BJ (cell line): ENCODE results near the gene NACC1. TPM values are rescaled to one million over a fixed set of nuclear protein-coding genes. Genes with fewer than 3 reads are reported as not detected.
A peak's percentile ranks its signal among the peaks of the same experiment; 100 is the strongest.

Experiments used
- CTCF ChIA-PET: fragments of 350-600 bp; formaldehyde crosslinking; extraction: SDS; loops from one replicate; lab custom pipeline; 2021; ENCODE audit warnings: antibody characterized with exemption, inconsistent platforms; lab: Yijun Ruan, JAX
- POLR2A ChIA-PET: fragments of 300-600 bp; sonication (Branson Sonifier 250); formaldehyde crosslinking; extraction: SDS; loops from one replicate; lab custom pipeline; 2021; ENCODE audit warnings: antibody characterized with exemption; lab: Charles Lee
- DNase-seq: peaks from one replicate; pipeline ENCODE4 v3.0.0-alpha.2; 2011; ENCODE audit warnings: low read depth
- H3K27me3 ChIP-seq: 2 replicates; pipeline ENCODE4 v1.6.0; 2011; ENCODE audit warnings: low read length; ENCODE audit not compliant: control insufficient read depth, insufficient read depth
- H3K36me3 ChIP-seq: 2 replicates; pipeline ENCODE4 v1.5.1; 2011; ENCODE audit warnings: low read length; ENCODE audit not compliant: control insufficient read depth, insufficient read depth
- H3K4me3 ChIP-seq: 2 replicates; pipeline ENCODE4 v1.5.1; 2011; ENCODE audit warnings: low read depth, mild to moderate bottlenecking, control low read depth, low read length
- CTCF ChIP-seq: IDR thresholded peaks from 2 replicates; pipeline ENCODE4 v1.5.1; 2011; ENCODE audit warnings: low read depth, mild to moderate bottlenecking, control low read depth, inconsistent platforms, low read length, moderate library complexity; ENCODE audit not compliant: insufficient read depth
- polyA minus RNA-seq: library from RNA; depleted of rRNA, polyadenylated mRNA; stranded (reverse); fragments of >200 nt; gene quantifications from 2 replicates; pipeline ENCODE4 v1.2.3, GENCODE V29; 2011; rRNA and poly(A)+ RNA removed
- polyA plus RNA-seq: library from polyadenylated mRNA; depleted of rRNA; stranded (reverse); fragments of >200 nt; gene quantifications from 2 replicates; pipeline ENCODE4 v1.2.3, GENCODE V29; 2011; rRNA removed

NACC1 gene
- polyA plus RNA-seq (46.8 and 98.7 TPM in 2 replicates), polyA minus RNA-seq (65.7 and 80.7 TPM in 2 replicates)

GRCh38 chr19:13117772-13118423 is at the start of gene NACC1:
TSS of gene NACC1 (plus strand) at chr19:13118264. CDS start at chr19:13135208, 16,944 bp downstream.
- CTCF ChIA-PET, result interaction anchor here (0.6 to 1.5 kb wide), 9 partner anchors 13 to 152 kb away, joined by 3 to 7 read pairs (median 4); partner anchors contain the start of genes IER2 and STX10
- peaks cover 5% of the 10 kb centered on the region for H3K36me3 ChIP-seq

GRCh38 chr19:13069415-13070359 is 48.4 kb upstream of the NACC1 start:
- POLR2A ChIA-PET, result no interaction called here
- TF ChIP-seq CTCF, result 0 out of 2 replicates have a peak, but pooled peaks have one; percentile 1
- DNase-seq, result no peak
- H3K36me3 ChIP-seq, result peaks cover 26% of the 10 kb centered on the region
- no peaks in the 10 kb centered on the region for H3K27me3 ChIP-seq
- CTCF ChIA-PET, result interaction anchor here (0.6 to 5.5 kb wide), 8 partner anchors 10 to 104 kb away, joined by 3 to 46 read pairs (median 8); no protein-coding TSS in a partner anchor
- H3K4me3 ChIP-seq, result no peak overlapping the region

More at GRCh38 chr19:13117772-13118423, at the start of gene NACC1:
- H3K27me3 ChIP-seq, result no peaks in the 10 kb centered on the region
- TF ChIP-seq CTCF, result no peak
- POLR2A ChIA-PET, result no interaction called here
- peak within 1 kb of the TSS; percentile 99 for H3K4me3 ChIP-seq
- no peak for DNase-seq

- Histone ChIP-seq H3K4me3 (no peak overlapping the region), H3K36me3 (peaks cover 29% of the 10 kb centered on the region), H3K27me3 (no peaks in the 10 kb centered on the region)
- POLR2A ChIA-PET, result no interaction called here
- DNase-seq, result no peak
- TF ChIP-seq CTCF, result no peak
- CTCF ChIA-PET, result interaction anchor here (0.6 to 5.5 kb wide), 8 partner anchors 11 to 105 kb away, joined by 3 to 46 read pairs (median 6); no protein-coding TSS in a partner anchor
Observed at GRCh38 chr19:13070425-13071140, 47.5 kb upstream of the NACC1 start.

- POLR2A ChIA-PET, result interaction anchor here (0.6 kb wide), 1 partner anchor 20 kb away, joined by 6 read pairs; no protein-coding TSS in a partner anchor
Observed at GRCh38 chr19:13071444-13072187, 46.4 kb upstream of the NACC1 start.

More at GRCh38 chr19:13071444-13072187, 46.4 kb upstream of the NACC1 start:
- CTCF ChIA-PET, result interaction anchor here (0.6 to 5.5 kb wide), 6 partner anchors 12 to 94 kb away, joined by 3 to 46 read pairs (median 6); no protein-coding TSS in a partner anchor
- TF ChIP-seq CTCF, result no peak
- H3K4me3 ChIP-seq, result no peak overlapping the region
- H3K27me3 ChIP-seq, result no peaks in the 10 kb centered on the region
- H3K36me3 ChIP-seq, result peaks cover 34% of the 10 kb centered on the region
- DNase-seq, result no peak
